ENCODE measurements around the gene ADAMTS9. TPM values are rescaled to one million over a fixed set of nuclear protein-coding genes. Genes with fewer than 3 reads are reported as not detected.

The ADAMTS9 gene
- total and polyA plus RNA-seq, 7 donors = 1.2 to 61.6 (median 16.1) TPM

GRCh38 chr3:64617610-64618009 lies 70.2 kb downstream of the ADAMTS9 start:
- DNase-seq = no peak
- H3K4me1 ChIP-seq = peaks cover 0 to 20% (median 12%) of the 10 kb centered on the region in 4 donors
- intact Hi-C loops (cut with DNase I) = no loop called here
- H3K36me3 ChIP-seq = peaks cover 0 to 31% (median 9%) of the 10 kb centered on the region in 4 donors
- H3K4me3 ChIP-seq = no peak overlapping the region
- no peaks in the 10 kb centered on the region for H3K27me3 ChIP-seq
- H3K27ac ChIP-seq = no peak overlapping the region
- H3K9me3 ChIP-seq = no peaks in the 10 kb centered on the region
- TF ChIP-seq POLR2AphosphoS5 (IDR thresholded peaks at IDR 0.05) (no peak), POLR2A (IDR thresholded peaks at IDR 0.05) (no peak), CTCF (IDR thresholded peaks at IDR 0.05) (no peak), EP300 (IDR thresholded peaks at IDR 0.05) (no peak)
- WGBS, 2 donors = 64 to 79% methylated on average over 2 of the region's 2 CpGs

- intact Hi-C loops (cut with DNase I) = no loop called here
- Histone ChIP-seq H3K27ac (no peak overlapping the region), H3K4me1 (peaks cover 0 to 26% (median 17%) of the 10 kb centered on the region in 4 donors), H3K9me3 (no peaks in the 10 kb centered on the region), H3K4me3 (no peak overlapping the region), H3K36me3 (peaks cover 0 to 26% (median 7%) of the 10 kb centered on the region in 4 donors), H3K27me3 (no peaks in the 10 kb centered on the region)
- DNase-seq = no peak
- WGBS, 2 donors = 49 to 83% methylated on average over 2 of the region's 2 CpGs
- no peak for TF ChIP-seq POLR2A (IDR thresholded peaks at IDR 0.05)
- peak in 3 of 4 donors; percentile 52 to 65 (median 55) for TF ChIP-seq POLR2AphosphoS5 (IDR thresholded peaks at IDR 0.05)
- no peak for TF ChIP-seq CTCF (IDR thresholded peaks at IDR 0.05)
These were observed 70.8 kb downstream of the ADAMTS9 start for GRCh38 chr3:64616953-64617352.

- TF ChIP-seq POLR2AphosphoS5 (IDR thresholded peaks at IDR 0.05) (no peak), CTCF (IDR thresholded peaks at IDR 0.05) (no peak), EP300 (IDR thresholded peaks at IDR 0.05) (no peak), POLR2A (IDR thresholded peaks at IDR 0.05) (no peak)
- peaks cover 0 to 33% (median 23%) of the 10 kb centered on the region in 4 donors for H3K4me1 ChIP-seq
- H3K9me3 ChIP-seq = no peaks in the 10 kb centered on the region
- H3K36me3 ChIP-seq = peaks cover 0 to 6% (median 0%) of the 10 kb centered on the region in 4 donors
- WGBS, 2 donors = 82 to 88% methylated on average over 11 of the region's 11 CpGs
- H3K27me3 ChIP-seq = no peaks in the 10 kb centered on the region
- H3K4me3 ChIP-seq = peak overlapping the region in 2 of 4 donors; percentile 27
- intact Hi-C loops (cut with DNase I) = loop anchor here (1.0 to 5.0 kb wide), 3 partner anchors 51 to 73 kb away; no protein-coding TSS in a partner anchor
- peak overlapping the region; percentile 85 to 94 (median 87) for H3K27ac ChIP-seq
- DNase-seq = peak; percentile 65
These were observed 74.8 kb downstream of the ADAMTS9 start for GRCh38 chr3:64612916-64613526.

GRCh38 chr3:64612082-64612860 lies 75.5 kb downstream of the ADAMTS9 start:
- Histone ChIP-seq H3K36me3 (peaks cover 0 to 6% (median 0%) of the 10 kb centered on the region in 4 donors), H3K4me3 (peak overlapping the region in 1 of 4 donors; percentile 27)
- peak; percentile 86 for DNase-seq

More at GRCh38 chr3:64612082-64612860, 75.5 kb downstream of the ADAMTS9 start:
- H3K27ac ChIP-seq = peak overlapping the region; percentile 85 to 94 (median 87)
- H3K9me3 ChIP-seq = no peaks in the 10 kb centered on the region
- peak; percentile 86 to 97 (median 92) for TF ChIP-seq EP300 (IDR thresholded peaks at IDR 0.05)
- TF ChIP-seq CTCF (IDR thresholded peaks at IDR 0.05) = no peak
- no peak for TF ChIP-seq POLR2A (IDR thresholded peaks at IDR 0.05)
- TF ChIP-seq POLR2AphosphoS5 (IDR thresholded peaks at IDR 0.05) = peak; percentile 88 to 92 (median 90)
- WGBS, 2 donors = 73 to 85% methylated on average over 4 of the region's 4 CpGs
- no peaks in the 10 kb centered on the region for H3K27me3 ChIP-seq
- intact Hi-C loops (cut with DNase I) = loop anchor here (1.0 to 5.0 kb wide), 3 partner anchors 50 to 74 kb away; no protein-coding TSS in a partner anchor
- H3K4me1 ChIP-seq = peaks cover 0 to 33% (median 23%) of the 10 kb centered on the region in 4 donors

Measured in sigmoid colon (tissue), 7 donors.